Measurements from ENCODE around the gene GNGT2. TPM values are rescaled to one million over a fixed set of nuclear protein-coding genes. Genes with fewer than 3 reads are reported as not detected.

Gene GNGT2
- total RNA-seq, 4 donors from 2014 or later: 0.68 to 4.0 TPM; not detected in 2

- no peak for TF ChIP-seq POLR2A (IDR thresholded peaks at IDR 0.05)
- no peak for TF ChIP-seq EP300 (IDR thresholded peaks at IDR 0.05; ENCODE audit: low read depth)
- no peak for TF ChIP-seq CTCF (IDR thresholded peaks at IDR 0.05)
- TF ChIP-seq POLR2AphosphoS5 (IDR thresholded peaks at IDR 0.05): no peak
- DNase-seq: no peak
- WGBS, 2 donors (ENCODE audit: low coverage in 1 of 2): 73% methylated on average over 2 of the region's 2 CpGs; no CpG with 5 or more reads in 1 of the 2 donors
- peaks cover 27% of the 10 kb centered on the region for H3K27me3 ChIP-seq
- H3K4me1 ChIP-seq: no peaks in the 10 kb centered on the region
- in situ Hi-C loops (cut with MboI; ENCODE audit: low pct_ligation_motif_present in 1 of 4, low pct_unique_long_range_greater_than_20kb in 1 of 4, low sequenced_read_pairs in 3 of 4) (no loop called here), intact Hi-C loops (cut with DNase I; ENCODE audit: low total_unique reads) (no loop called here)
- no peak overlapping the region for H3K4me3 ChIP-seq
- peaks cover 6 to 7% of the 10 kb centered on the region in 2 donors for H3K9me3 ChIP-seq
- no peaks in the 10 kb centered on the region for H3K36me3 ChIP-seq
- H3K27ac ChIP-seq: no peak overlapping the region
These were observed 40.2 kb downstream of the GNGT2 start for GRCh38 chr17:49170216-49170615.

- in situ Hi-C loops (cut with MboI; ENCODE audit: low pct_ligation_motif_present in 1 of 4, low pct_unique_long_range_greater_than_20kb in 1 of 4, low sequenced_read_pairs in 3 of 4): no loop called here
- WGBS, 2 donors (ENCODE audit: low coverage in 1 of 2): 75 to 77% methylated on average over 1 to 9 of the region's 9 CpGs
These were observed 41.7 kb downstream of the GNGT2 start for GRCh38 chr17:49168706-49169105.

GRCh38 chr17:49165143-49165542 lies 45.2 kb downstream of the GNGT2 start:
- intact Hi-C loops (cut with DNase I; ENCODE audit: low total_unique reads): loop anchor here (10.0 kb wide), 1 partner anchor 50 kb away; the partner anchor contains the start of genes ABI3 and GNGT2
- H3K4me3 ChIP-seq: no peak overlapping the region
- 79 to 84% methylated on average over 2 of the region's 2 CpGs for WGBS, 2 donors (ENCODE audit: low coverage in 1 of 2)
- no peaks in the 10 kb centered on the region for H3K4me1 ChIP-seq
- no peak overlapping the region for H3K27ac ChIP-seq
- in situ Hi-C loops (cut with MboI; ENCODE audit: low pct_ligation_motif_present in 1 of 4, low pct_unique_long_range_greater_than_20kb in 1 of 4, low sequenced_read_pairs in 3 of 4): no loop called here
- peaks cover 21% of the 10 kb centered on the region for H3K27me3 ChIP-seq
- no peaks in the 10 kb centered on the region for H3K36me3 ChIP-seq
- no peak for DNase-seq
- no peak for TF ChIP-seq POLR2AphosphoS5 (IDR thresholded peaks at IDR 0.05)
- no peak for TF ChIP-seq EP300 (IDR thresholded peaks at IDR 0.05; ENCODE audit: low read depth)
- no peak for TF ChIP-seq CTCF (IDR thresholded peaks at IDR 0.05)
- no peak for TF ChIP-seq POLR2A (IDR thresholded peaks at IDR 0.05)
- no peaks in the 10 kb centered on the region for H3K9me3 ChIP-seq

More at GRCh38 chr17:49168706-49169105, 41.7 kb downstream of the GNGT2 start:
- no peak overlapping the region for H3K27ac ChIP-seq
- intact Hi-C loops (cut with DNase I; ENCODE audit: low total_unique reads): loop anchor here (10.0 kb wide), 1 partner anchor 46 kb away; the partner anchor contains the start of genes ABI3 and GNGT2
- H3K36me3 ChIP-seq: no peaks in the 10 kb centered on the region
- no peaks in the 10 kb centered on the region for H3K4me1 ChIP-seq
- DNase-seq: no peak
- peaks cover 27% of the 10 kb centered on the region for H3K27me3 ChIP-seq
- H3K9me3 ChIP-seq: no peaks in the 10 kb centered on the region
- TF ChIP-seq CTCF (IDR thresholded peaks at IDR 0.05) (no peak), POLR2AphosphoS5 (IDR thresholded peaks at IDR 0.05) (no peak), POLR2A (IDR thresholded peaks at IDR 0.05) (no peak)
- no peak overlapping the region for H3K4me3 ChIP-seq

DNA sequence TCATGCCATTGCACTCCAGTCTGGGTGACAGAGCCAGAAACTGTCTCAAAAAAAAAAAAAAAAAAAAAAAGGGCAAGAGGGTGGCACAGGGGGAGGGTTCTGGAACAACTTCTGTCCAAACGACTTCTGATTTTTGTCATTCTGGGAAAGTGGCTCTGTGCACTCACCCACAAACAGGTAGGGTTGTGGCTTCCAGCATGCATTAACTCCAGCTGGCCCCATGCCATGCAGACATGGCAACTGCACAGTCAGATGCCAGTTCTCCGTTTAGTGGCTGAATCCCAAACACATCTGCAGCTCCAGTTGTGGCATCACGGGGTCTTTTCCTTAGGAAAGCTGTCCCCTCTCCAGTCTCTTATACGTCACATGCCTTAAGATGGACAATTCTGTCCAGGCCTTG lies 47.5 kb downstream of the GNGT2 start:
- WGBS, 2 donors (ENCODE audit: low coverage in 1 of 2): 68 to 70% methylated on average over 2 to 4 of the region's 4 CpGs
- Histone ChIP-seq H3K4me1 (no peaks in the 10 kb centered on the region), H3K9me3 (no peaks in the 10 kb centered on the region), H3K36me3 (no peaks in the 10 kb centered on the region), H3K27me3 (peaks cover 8% of the 10 kb centered on the region), H3K27ac (no peak overlapping the region), H3K4me3 (no peak overlapping the region)
- TF ChIP-seq POLR2AphosphoS5 (IDR thresholded peaks at IDR 0.05) (no peak), CTCF (IDR thresholded peaks at IDR 0.05) (no peak), EP300 (IDR thresholded peaks at IDR 0.05; ENCODE audit: low read depth) (no peak), POLR2A (IDR thresholded peaks at IDR 0.05) (no peak)
- no peak for DNase-seq
- intact Hi-C loops (cut with DNase I; ENCODE audit: low total_unique reads): loop anchor here (10.0 kb wide), 1 partner anchor 52 kb away; the partner anchor contains the start of genes ABI3 and GNGT2
- in situ Hi-C loops (cut with MboI; ENCODE audit: low pct_ligation_motif_present in 1 of 4, low pct_unique_long_range_greater_than_20kb in 1 of 4, low sequenced_read_pairs in 3 of 4): no loop called here

Data from transverse colon (tissue), 4 donors.